Fibroblast of lung (primary cell): ENCODE results near the gene FHAD1.

Source experiments
- EZH2 ChIP-seq: IDR thresholded peaks from 2 replicates; pipeline ENCODE4 v1.5.1; 2012; ENCODE audit warnings: low read length, control low read depth, mild to moderate bottlenecking; ENCODE audit errors: missing control alignments
- TF ChIP-seq, protein P1 (sequence below), 2 donors: IDR thresholded peaks in 1 of 2; conservative IDR thresholded peaks in 1 of 2; 1 replicate in 1 of 2; 2 replicates in 1 of 2; pipeline ENCODE4 v1.5.1; 2011 to 2012; ENCODE audit warnings: low read length in 2 of 2, control low read depth in 1 of 2, inconsistent platforms in 1 of 2, low read depth in 1 of 2, mild to moderate bottlenecking in 1 of 2

DNA sequence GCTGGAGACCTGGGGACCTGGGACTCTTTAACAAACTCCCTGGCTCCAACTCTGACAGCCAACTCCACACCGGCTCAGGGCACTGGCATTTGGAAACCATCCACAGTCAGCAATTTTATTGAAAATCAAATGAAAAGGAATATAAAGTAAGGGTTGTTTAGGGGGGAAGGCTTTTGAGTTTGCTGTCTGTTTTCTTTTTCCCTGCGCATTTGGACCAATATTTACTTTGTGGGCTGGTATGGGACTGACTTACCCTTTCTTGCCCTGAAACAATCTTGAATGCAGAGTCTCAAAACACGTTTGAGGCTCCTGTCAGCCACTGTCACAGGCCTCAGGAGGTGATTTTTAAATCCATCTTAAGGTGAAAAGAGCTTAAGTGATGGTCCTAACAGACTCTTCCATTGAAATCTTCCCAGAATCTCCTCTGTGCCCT lies 147.3 kb downstream of the FHAD1 start:
- TF ChIP-seq, protein P1, sequence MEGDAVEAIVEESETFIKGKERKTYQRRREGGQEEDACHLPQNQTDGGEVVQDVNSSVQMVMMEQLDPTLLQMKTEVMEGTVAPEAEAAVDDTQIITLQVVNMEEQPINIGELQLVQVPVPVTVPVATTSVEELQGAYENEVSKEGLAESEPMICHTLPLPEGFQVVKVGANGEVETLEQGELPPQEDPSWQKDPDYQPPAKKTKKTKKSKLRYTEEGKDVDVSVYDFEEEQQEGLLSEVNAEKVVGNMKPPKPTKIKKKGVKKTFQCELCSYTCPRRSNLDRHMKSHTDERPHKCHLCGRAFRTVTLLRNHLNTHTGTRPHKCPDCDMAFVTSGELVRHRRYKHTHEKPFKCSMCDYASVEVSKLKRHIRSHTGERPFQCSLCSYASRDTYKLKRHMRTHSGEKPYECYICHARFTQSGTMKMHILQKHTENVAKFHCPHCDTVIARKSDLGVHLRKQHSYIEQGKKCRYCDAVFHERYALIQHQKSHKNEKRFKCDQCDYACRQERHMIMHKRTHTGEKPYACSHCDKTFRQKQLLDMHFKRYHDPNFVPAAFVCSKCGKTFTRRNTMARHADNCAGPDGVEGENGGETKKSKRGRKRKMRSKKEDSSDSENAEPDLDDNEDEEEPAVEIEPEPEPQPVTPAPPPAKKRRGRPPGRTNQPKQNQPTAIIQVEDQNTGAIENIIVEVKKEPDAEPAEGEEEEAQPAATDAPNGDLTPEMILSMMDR (conservative IDR thresholded peaks at IDR 0.05 in 1 of 2, IDR thresholded peaks at IDR 0.05 in 1 of 2; ENCODE audit: low read depth in 1 of 2, low read length in 2 of 2) = no peak
- TF ChIP-seq EZH2 = no peak
